Endothelial cell of umbilical vein (primary cell): Measurements from ENCODE around the gene UBE3B. TPM values are rescaled to one million over a fixed set of nuclear protein-coding genes. Genes with fewer than 3 reads are reported as not detected.

ENCODE experiments used
- BruUV-seq: library from RNA; stranded (reverse); fragments of 400-500 nt; replicated peaks from 2 replicates; lab custom pipeline; 2021; lab: Mats Ljungman, UMichigan
- CTCF ChIA-PET: fragments of 300-600, 350-600 bp; sonication (Branson Sonifier 250); formaldehyde crosslinking; loops from one replicate; lab custom pipeline; 2021; ENCODE audit warnings: antibody characterized with exemption, inconsistent platforms; lab: Charles Lee
- POLR2A ChIA-PET: fragments of 300-600, 350-600 bp; sonication (Branson Sonifier 250); formaldehyde crosslinking; loops from one replicate; lab custom pipeline; 2021; ENCODE audit warnings: antibody characterized with exemption, inconsistent platforms; lab: Charles Lee
- DNase-seq: peaks from one replicate; pipeline ENCODE4 v3.0.0-alpha.2; 2011; ENCODE audit warnings: low read depth, low spot score
- FAIRE-seq: peaks from 2 replicates; lab custom pipeline; 2011; peaks lifted over from hg19 to GRCh38; lab: Jason Lieb, UNC
- H2AFZ ChIP-seq: 2 replicates; pipeline ENCODE4 v1.6.0; 2012; ENCODE audit warnings: low read depth, low read length, control low read depth, inconsistent platforms
- H3K27ac ChIP-seq: 2 replicates; pipeline ENCODE4 v1.5.1; 2011; ENCODE audit warnings: low read depth, mild to moderate bottlenecking, control low read depth, low read length, moderate library complexity; ENCODE audit not compliant: insufficient read depth
- H3K27me3 ChIP-seq, 2 experiments: 2 replicates each; pipeline versions ENCODE4 v1.6.0 to v1.6.1; 2011; ENCODE audit warnings: low read length in 2 of 2, mixed read lengths in 1 of 2; ENCODE audit not compliant: control insufficient read depth in 2 of 2, insufficient read depth in 2 of 2
- H3K36me3 ChIP-seq, 2 experiments: 2 replicates in 1 of 2; 3 replicates in 1 of 2; pipeline ENCODE4 v1.5.1; 2011; ENCODE audit warnings: low read length in 2 of 2, mild to moderate bottlenecking in 1 of 2, moderate library complexity in 1 of 2; ENCODE audit not compliant: control insufficient read depth in 2 of 2, insufficient read depth in 2 of 2; ENCODE audit errors: extremely low read depth in 1 of 2
- H3K4me1 ChIP-seq: 3 replicates; pipeline ENCODE4 v1.5.1; 2011; ENCODE audit warnings: mild to moderate bottlenecking, low read length; ENCODE audit not compliant: control insufficient read depth, insufficient read depth; ENCODE audit errors: extremely low read depth
- H3K4me2 ChIP-seq: 2 replicates; pipeline ENCODE4 v1.6.1; 2011; ENCODE audit warnings: low read length, control low read depth, mixed read lengths; ENCODE audit not compliant: insufficient read depth
- H3K4me3 ChIP-seq, 3 experiments: fragments of 200-600 bp in 1 of 3; sonication (generic), shearing (Covaris generic) in 1 of 3; replicated peaks in 1 of 3; 2 replicates each; pipeline ENCODE4 v1.5.1; 2011 to 2016; ENCODE audit warnings: control low read depth in 3 of 3, low read length in 3 of 3, mild to moderate bottlenecking in 2 of 3, inconsistent platforms in 1 of 3, low read depth in 1 of 3, moderate library complexity in 1 of 3; ENCODE audit not compliant: insufficient read depth in 1 of 3
- H3K79me2 ChIP-seq: 2 replicates; pipeline ENCODE4 v1.6.0; 2012; ENCODE audit warnings: low read length, inconsistent platforms; ENCODE audit not compliant: control insufficient read depth, insufficient read depth
- H3K9ac ChIP-seq: replicated peaks from 2 replicates; pipeline ENCODE3; 2011; ENCODE audit warnings: low read length, control low read depth; ENCODE audit not compliant: insufficient read depth; ENCODE audit errors: extremely low read depth
- H3K9me1 ChIP-seq: replicated peaks from 3 replicates; pipeline ENCODE4 v1.6.0; 2011; ENCODE audit warnings: mild to moderate bottlenecking, low read length; ENCODE audit not compliant: control insufficient read depth, insufficient read depth; ENCODE audit errors: extremely low read depth
- H3K9me3 ChIP-seq: replicated peaks from 2 replicates; pipeline ENCODE4 v1.5.1; 2012; ENCODE audit warnings: low read length, inconsistent platforms; ENCODE audit not compliant: control insufficient read depth, insufficient read depth
- H4K20me1 ChIP-seq: replicated peaks from 2 replicates; pipeline ENCODE3; 2011; ENCODE audit warnings: mild to moderate bottlenecking, low read length; ENCODE audit not compliant: control insufficient read depth, insufficient read depth; ENCODE audit errors: extremely low read depth
- CTCF ChIP-seq, 2 donors: IDR thresholded peaks; 1 replicate in 1 of 2; 2 replicates in 1 of 2; pipeline ENCODE4 v1.5.1; 2011; ENCODE audit warnings: low read length in 2 of 2, mild to moderate bottlenecking in 2 of 2, moderate library complexity in 2 of 2, control low read depth in 1 of 2, inconsistent platforms in 1 of 2, low read depth in 1 of 2; ENCODE audit not compliant: insufficient read depth in 1 of 2; ENCODE audit errors: extremely low read depth in 1 of 2
- EZH2 ChIP-seq: IDR thresholded peaks from 2 replicates; pipeline ENCODE4 v1.6.1; 2012; ENCODE audit warnings: borderline replicate concordance, low read depth, mild to moderate bottlenecking, moderate library complexity, low read length, inconsistent platforms; ENCODE audit not compliant: severe bottlenecking
- FOS ChIP-seq: IDR thresholded peaks from 2 replicates; pipeline ENCODE4 v1.6.1; 2011; ENCODE audit warnings: mild to moderate bottlenecking, low read length, moderate library complexity, borderline replicate concordance; ENCODE audit not compliant: insufficient read depth
- GATA2 ChIP-seq: IDR thresholded peaks from 2 replicates; pipeline ENCODE4 v1.7.0; 2011; ENCODE audit warnings: low read depth, mild to moderate bottlenecking, moderate library complexity, mixed read lengths, low read length; ENCODE audit not compliant: insufficient read length, insufficient read depth
- JUN ChIP-seq: IDR thresholded peaks from 2 replicates; pipeline ENCODE4 v1.6.1; 2011; ENCODE audit warnings: borderline replicate concordance, low read depth; ENCODE audit not compliant: insufficient read length, insufficient read depth
- MAX ChIP-seq: IDR thresholded peaks from 2 replicates; pipeline ENCODE4 v1.6.1; 2011; ENCODE audit not compliant: insufficient read depth, insufficient read length
- MYC ChIP-seq: IDR thresholded peaks from one replicate; pipeline ENCODE4 v1.6.1; 2011; ENCODE audit warnings: mild to moderate bottlenecking, low read depth, low read length
- POLR2A ChIP-seq: IDR thresholded peaks from 2 replicates; pipeline ENCODE4 v1.6.1; 2012; ENCODE audit warnings: low read depth, mild to moderate bottlenecking, control low read depth, low read length
- POLR2AphosphoS5 ChIP-seq: IDR thresholded peaks from 2 replicates; pipeline ENCODE4 v1.6.1; 2012; ENCODE audit warnings: low read depth, mild to moderate bottlenecking, control low read depth, low read length, moderate library complexity; ENCODE audit not compliant: insufficient read depth
- dilution Hi-C: fragments of 300-500 bp; cut with MboI; formaldehyde crosslinking; loops from one replicate; pipeline ENCODE4 v1.15.0; 2019; ENCODE audit warnings: low sequenced_read_pairs; ENCODE audit not compliant: extremely low pct_ligation_motif_present
- intact Hi-C: fragments of 100-400 bp; cut with micrococcal nuclease; formaldehyde crosslinking; loops from one replicate; pipeline ENCODE4 v1.10.0; 2022
- polyA plus RNA-seq, 4 experiments: library from polyadenylated mRNA; depleted of rRNA in 3 of 4; stranded (reverse) in 3 of 4; unstranded in 1 of 4; fragments of >200 nt; gene quantifications; 2 replicates each; pipeline versions ENCODE4 v1.2.1 to v1.2.3, GENCODE V29; 2011 to 2012; ENCODE audit warnings: missing spikeins in 1 of 4
- total RNA-seq: library from RNA; stranded (reverse); gene quantifications from 2 replicates; pipeline ENCODE4 v1.2.3, GENCODE V29; 2021

UBE3B gene
- total and polyA plus RNA-seq, 2 donors (not counting 3 experiments of a cell fraction or from before 2014, with no cell fraction given), result 24.9 to 40.8 TPM

- DNase-seq (no peak), FAIRE-seq (no peak)
- Histone ChIP-seq H2AFZ (no peak overlapping the region), H3K27me3 (no peaks in the 10 kb centered on the region), H3K4me2 (no peak overlapping the region), H3K36me3 (peaks cover 2 to 7% of the 10 kb centered on the region in 2 experiments), H4K20me1 (no peaks in the 10 kb centered on the region), H3K9ac (no peak overlapping the region), H3K9me1 (no peaks in the 10 kb centered on the region), H3K79me2 (no peaks in the 10 kb centered on the region), H3K4me3 (no peak overlapping the region), H3K27ac (no peak overlapping the region), H3K4me1 (no peaks in the 10 kb centered on the region), H3K9me3 (no peaks in the 10 kb centered on the region)
- no TSS peak for BruUV-seq
- intact Hi-C loops, result no loop called here
- ChIA-PET POLR2A (no interaction called here), CTCF (no interaction called here)
- TF ChIP-seq POLR2AphosphoS5 (no peak), GATA2 (no peak), POLR2A (no peak), MAX (no peak), MYC (no peak), EZH2 (no peak), CTCF (IDR thresholded peaks at IDR 0.05; ENCODE audit: extremely low read depth in 1 of 2, insufficient read depth in 1 of 2, low read depth in 1 of 2, low read length in 2 of 2) (no peak), FOS (no peak), JUN (no peak)
- dilution Hi-C loops, result no loop called here
Observed at GRCh38 chr12:109566424-109566823, 89.0 kb downstream of the UBE3B start.
